Neural crest cell (in vitro differentiated cells): Measurements from ENCODE around the gene TEPSIN. TPM values are rescaled to one million over a fixed set of nuclear protein-coding genes. Genes with fewer than 3 reads are reported as not detected.

Experiments used
- DNase-seq: peaks from one replicate; pipeline ENCODE4 v3.0.0; 2021; ENCODE audit warnings: low read depth, mixed read lengths, low spot score
- H3K27ac Mint-ChIP-seq: one replicate; pipeline ENCODE4 v1.8.0; 2021; ENCODE audit warnings: mild to moderate bottlenecking, mixed read lengths; ENCODE audit not compliant: unreplicated experiment
- H3K27me3 Mint-ChIP-seq: 2 replicates; pipeline ENCODE4 v1.8.0; 2021; ENCODE audit warnings: low read depth, mild to moderate bottlenecking, mixed read lengths
- H3K36me3 Mint-ChIP-seq: 2 replicates; pipeline ENCODE4 v1.8.0; 2021; ENCODE audit warnings: low read depth, mild to moderate bottlenecking, mixed read lengths
- H3K4me1 Mint-ChIP-seq: 2 replicates; pipeline ENCODE4 v1.8.0; 2021; ENCODE audit warnings: mixed read lengths
- H3K4me3 Mint-ChIP-seq: one replicate; pipeline ENCODE4 v1.8.0; 2021; ENCODE audit warnings: mild to moderate bottlenecking, mixed read lengths
- H3K9me3 Mint-ChIP-seq: 2 replicates; pipeline ENCODE4 v1.8.0; 2021; ENCODE audit warnings: mixed read lengths
- CTCF ChIP-seq: fragments of 200-600 bp; sonication (generic); conservative IDR thresholded peaks from 2 replicates; pipeline ENCODE4 v1.5.0; 2021; ENCODE audit warnings: antibody characterized with exemption, mild to moderate bottlenecking
- total RNA-seq: library from RNA; stranded (reverse); gene quantifications from 2 replicates; pipeline ENCODE4 v1.2.1, GENCODE V29; 2021

TEPSIN gene
- total RNA-seq, 1 donor from 2014 or later, result 40.4 TPM

DNA sequence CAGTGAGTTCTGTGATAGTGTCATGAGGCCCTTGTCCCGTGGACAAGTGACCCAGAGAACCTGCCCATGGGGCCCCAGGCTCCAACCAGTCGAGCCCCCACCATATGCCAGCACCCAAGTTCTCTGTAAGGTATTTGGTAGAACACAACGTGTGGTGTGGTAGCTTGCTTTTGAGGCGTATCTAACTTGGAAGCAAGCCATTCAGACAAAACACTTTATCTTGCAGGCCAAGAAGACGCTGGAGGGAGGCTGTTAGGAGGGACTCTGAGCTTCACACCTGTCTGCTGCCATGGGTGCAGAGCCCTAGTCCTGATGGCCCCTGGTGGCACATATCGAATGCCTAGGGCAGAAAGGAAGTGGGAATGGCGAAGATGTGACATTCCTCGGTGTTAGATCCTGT is 1.9 kb upstream of the TEPSIN start:
- Mint-ChIP-seq H3K4me1 (peaks cover 34% of the 10 kb centered on the region), H3K9me3 (no peaks in the 10 kb centered on the region), H3K4me3 (peak overlapping the region; percentile 96), H3K27ac (no peak overlapping the region), H3K27me3 (peaks cover 6% of the 10 kb centered on the region), H3K36me3 (no peaks in the 10 kb centered on the region)
- no peak for TF ChIP-seq CTCF
- no peak for DNase-seq

DNA sequence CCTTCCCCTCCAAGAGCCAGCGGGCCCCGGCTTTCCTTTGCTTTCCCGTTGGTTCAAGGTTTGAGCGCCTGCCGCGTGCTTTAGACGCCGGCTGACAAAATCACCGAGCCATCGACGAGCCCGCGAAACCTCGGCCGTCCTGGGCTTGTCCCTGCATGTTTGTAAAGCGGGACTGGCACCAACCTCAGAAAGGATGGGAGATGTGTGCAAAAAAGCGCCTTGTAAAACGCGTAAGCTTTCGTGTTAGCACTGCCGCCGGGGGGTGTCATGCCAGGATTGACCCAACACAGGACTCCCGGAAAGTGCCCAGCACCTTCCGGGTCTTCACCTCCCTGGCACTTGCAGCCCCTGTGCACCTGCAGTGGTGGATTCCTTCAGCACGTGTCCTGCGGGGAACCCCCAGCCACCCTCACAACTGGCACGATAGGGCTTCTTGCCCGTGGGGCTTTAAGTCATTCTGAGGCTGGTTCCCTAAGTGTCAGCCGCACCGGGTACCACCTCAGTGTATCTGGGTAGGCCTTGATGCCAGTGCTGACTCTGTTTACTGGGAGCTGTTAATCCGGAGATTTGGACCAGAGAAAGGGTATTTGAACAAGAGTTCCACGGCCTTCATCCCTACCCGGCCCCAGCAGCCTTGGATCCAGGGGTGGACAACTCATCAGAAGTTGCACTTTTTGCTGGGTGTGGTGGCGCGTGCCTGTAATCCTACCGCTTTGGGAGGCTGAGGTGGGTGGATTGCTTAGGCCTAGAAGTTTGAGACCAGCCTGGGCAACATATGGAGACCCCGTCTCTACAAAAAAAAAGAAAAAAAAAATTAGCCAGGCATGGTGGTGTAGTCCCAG is 1.1 kb upstream of the TEPSIN start:
- no peak for DNase-seq
- peaks cover 6% of the 10 kb centered on the region for H3K27me3 Mint-ChIP-seq
- peak overlapping the region; percentile 98 for H3K27ac Mint-ChIP-seq
- H3K4me1 Mint-ChIP-seq, result peaks cover 31% of the 10 kb centered on the region
- no peaks in the 10 kb centered on the region for H3K36me3 Mint-ChIP-seq
- no peaks in the 10 kb centered on the region for H3K9me3 Mint-ChIP-seq
- peak overlapping the region; percentile 96 for H3K4me3 Mint-ChIP-seq
- no peak for TF ChIP-seq CTCF

GRCh38 chr17:81238490-81238814 is 403 bp downstream of the TEPSIN start:
- peaks cover 2% of the 10 kb centered on the region for H3K27me3 Mint-ChIP-seq
- H3K36me3 Mint-ChIP-seq, result no peaks in the 10 kb centered on the region
- DNase-seq, result no peak
- H3K4me1 Mint-ChIP-seq, result peaks cover 26% of the 10 kb centered on the region
- peak overlapping the region; percentile 81 for H3K4me3 Mint-ChIP-seq
- no peak for TF ChIP-seq CTCF
- H3K27ac Mint-ChIP-seq, result no peak overlapping the region
- no peaks in the 10 kb centered on the region for H3K9me3 Mint-ChIP-seq

- Mint-ChIP-seq H3K9me3 (no peaks in the 10 kb centered on the region), H3K4me3 (peak overlapping the region; percentile 81), H3K27me3 (peaks cover 2% of the 10 kb centered on the region), H3K36me3 (no peaks in the 10 kb centered on the region), H3K4me1 (peaks cover 26% of the 10 kb centered on the region), H3K27ac (no peak overlapping the region)
- no peak for DNase-seq
- TF ChIP-seq CTCF, result no peak
Measured at GRCh38 chr17:81237591-81238489, 1.0 kb downstream of the TEPSIN start.

DNA sequence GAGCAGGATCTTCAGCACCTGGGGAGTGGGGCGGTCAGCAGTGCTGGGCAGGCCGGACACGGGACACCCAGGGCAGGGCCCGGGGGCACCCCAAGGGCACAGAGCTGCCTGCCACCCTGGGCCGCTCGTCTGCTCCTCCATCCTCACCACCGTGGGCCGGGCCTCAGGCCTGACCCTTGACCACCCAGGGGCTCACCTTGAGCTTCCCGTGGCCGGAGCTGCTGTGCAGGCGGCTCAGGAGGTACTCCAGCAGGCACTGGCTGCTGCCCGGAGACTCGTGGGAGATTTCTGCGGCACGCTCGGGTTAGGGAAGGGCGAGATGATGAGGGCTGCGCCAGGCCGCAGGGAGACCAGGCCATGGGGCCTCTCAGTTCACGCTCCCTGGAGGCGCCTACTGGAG is 2.1 kb downstream of the TEPSIN start:
- no peak for DNase-seq
- TF ChIP-seq CTCF, result no peak
- H3K36me3 Mint-ChIP-seq, result no peaks in the 10 kb centered on the region
- no peak overlapping the region for H3K27ac Mint-ChIP-seq
- H3K9me3 Mint-ChIP-seq, result no peaks in the 10 kb centered on the region
- H3K27me3 Mint-ChIP-seq, result peaks cover 2% of the 10 kb centered on the region
- peaks cover 26% of the 10 kb centered on the region for H3K4me1 Mint-ChIP-seq
- H3K4me3 Mint-ChIP-seq, result peak overlapping the region; percentile 81
